ENCODE results near the gene TBC1D8.

TBC1D8 gene

DNA sequence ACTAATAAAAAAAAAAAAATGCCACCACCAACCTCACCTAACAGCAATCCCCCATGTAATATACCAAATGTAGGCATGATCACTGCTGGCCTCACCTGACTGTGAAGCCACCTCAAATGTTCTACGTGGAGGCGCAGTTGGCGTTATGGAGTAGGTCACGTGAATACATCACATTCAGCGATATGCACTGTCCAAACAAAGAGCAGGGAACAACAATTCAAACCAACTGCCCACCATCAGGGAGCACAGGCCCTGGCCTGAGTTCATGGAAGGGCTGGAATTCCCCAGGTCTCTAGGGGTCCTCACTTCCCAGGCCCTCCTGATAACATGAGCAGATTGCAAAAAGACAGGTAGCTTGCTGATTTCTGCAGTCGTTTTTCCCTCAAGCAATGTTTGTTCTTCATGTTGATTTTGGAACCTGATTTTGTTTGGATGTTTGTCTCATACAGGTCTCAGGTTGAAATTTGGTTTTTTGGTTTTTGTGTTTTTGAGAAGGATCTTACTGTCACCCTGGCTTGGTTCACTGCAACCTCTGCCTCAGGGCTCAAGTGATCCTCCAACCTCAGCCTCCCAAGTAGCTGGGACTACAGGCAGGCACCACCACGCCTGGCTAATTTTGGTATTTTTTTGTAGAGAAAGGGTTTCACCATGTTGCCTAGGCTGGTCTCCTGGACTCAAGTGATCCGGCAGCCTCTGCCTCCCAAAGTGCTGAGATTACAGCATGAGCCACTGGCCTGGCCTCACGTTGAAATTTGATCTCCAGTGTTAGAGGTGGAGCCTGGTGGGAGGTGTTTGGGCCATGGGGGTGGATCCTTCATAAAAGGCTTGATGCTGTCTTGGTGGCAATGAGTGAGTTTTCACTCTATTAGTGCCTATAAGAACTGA is 15.5 kb downstream of the TBC1D8 start:
- no peak for DNase-seq (ENCODE audit: low spot score)

DNA sequence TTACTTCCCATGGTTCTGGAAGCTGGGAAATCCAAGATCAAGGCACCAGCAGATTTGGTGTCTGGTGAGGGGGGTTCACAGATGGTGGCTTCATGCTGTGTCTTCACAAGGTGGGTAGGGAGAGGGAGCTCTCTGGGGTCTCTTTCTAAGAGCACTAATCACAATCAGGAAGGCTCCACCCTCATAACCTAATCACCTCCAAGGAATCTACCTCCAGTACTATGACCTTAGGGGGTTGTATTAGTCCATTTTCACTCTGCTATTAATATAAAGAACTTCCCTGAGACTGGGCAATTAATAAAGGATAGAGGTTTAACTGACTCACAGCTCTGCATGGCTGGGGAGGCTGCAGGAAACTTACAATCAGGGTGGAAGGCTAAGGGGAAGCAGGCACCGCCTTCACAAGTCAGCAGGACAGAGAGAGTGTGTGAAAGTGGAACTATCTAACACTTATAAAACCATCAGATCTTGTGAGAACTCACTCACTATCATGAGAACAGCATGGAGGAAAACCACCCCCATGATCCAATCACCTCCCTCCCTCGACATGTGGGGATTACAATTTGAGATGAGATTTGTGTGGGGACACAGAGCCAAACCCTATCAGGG is 17.6 kb downstream of the TBC1D8 start:
- no peak for DNase-seq (ENCODE audit: low spot score)

DNA sequence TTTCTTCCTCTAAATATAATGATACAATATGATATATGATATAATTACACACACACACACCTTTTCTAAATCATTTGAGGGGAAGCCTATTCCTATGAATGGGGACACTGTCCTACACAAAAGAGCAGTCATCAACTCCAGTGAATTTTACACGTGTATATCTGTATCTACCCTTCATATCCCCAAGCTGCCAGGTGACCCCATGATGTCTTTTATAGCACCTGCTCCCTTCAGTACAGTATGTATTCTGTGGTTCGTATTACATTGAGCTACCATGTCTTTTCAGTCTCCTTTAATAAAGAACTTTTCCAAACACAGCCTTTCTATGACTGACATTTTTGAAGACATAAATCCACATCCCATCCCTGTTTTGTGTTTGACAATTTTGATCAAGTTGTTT is 19.0 kb downstream of the TBC1D8 start:
- no peak for DNase-seq (ENCODE audit: low spot score)

DNA sequence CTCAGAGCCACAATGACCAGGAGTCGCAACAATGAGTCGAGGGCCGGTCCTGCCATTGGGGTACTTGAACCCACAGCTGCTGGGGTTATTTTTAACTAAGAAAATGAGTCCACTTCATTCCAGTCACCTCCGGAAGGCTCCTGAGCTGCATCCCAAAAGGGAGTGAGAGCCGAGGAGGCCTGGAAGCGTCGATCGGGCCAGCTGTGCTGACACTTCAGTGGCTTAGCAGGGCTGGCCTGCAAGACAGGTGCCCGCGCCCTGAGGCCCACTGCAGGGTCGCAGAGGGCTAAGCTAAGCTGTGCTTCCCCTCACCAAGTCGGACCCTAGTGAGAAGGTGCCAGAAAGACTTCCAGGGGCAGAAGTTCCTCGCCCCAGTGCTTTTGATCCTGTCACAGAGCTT is 21.1 kb downstream of the TBC1D8 start:
- DNase-seq (ENCODE audit: low spot score), result no peak

DNA sequence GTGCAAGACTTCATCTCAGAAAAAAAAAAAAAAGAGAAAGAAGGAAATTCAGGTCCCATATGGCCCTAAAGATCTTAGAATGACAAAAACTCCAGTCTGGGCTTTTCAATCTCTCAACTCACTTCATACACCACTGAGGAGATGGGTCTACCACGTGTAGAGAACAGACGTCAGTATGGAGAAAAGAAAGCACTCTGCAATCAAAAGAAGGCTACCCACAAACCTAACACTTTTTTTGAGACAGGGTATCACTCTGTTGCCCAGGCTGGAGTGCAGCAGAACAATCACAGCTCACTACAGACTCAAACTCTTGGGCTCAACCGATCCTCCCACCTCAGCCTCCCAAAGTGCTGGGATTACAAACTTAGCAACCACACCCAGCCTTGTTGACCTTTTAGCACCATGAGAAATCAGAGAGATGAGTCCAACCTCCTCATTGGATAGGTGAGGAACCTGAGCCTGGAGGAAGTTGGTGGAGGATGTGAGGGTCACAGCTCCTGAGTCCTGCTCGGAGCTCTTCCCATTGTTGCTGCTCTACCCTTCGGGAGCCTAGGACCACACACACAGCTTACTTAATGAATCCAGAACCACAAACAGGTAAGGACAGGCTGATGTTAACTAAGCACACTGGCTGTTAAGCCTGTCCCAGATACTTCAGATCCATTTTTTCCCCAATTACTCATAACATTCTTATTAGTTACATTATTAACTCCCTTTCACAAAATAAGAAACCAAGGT is 23.7 kb downstream of the TBC1D8 start:
- no peak for DNase-seq (ENCODE audit: low spot score)

DNA sequence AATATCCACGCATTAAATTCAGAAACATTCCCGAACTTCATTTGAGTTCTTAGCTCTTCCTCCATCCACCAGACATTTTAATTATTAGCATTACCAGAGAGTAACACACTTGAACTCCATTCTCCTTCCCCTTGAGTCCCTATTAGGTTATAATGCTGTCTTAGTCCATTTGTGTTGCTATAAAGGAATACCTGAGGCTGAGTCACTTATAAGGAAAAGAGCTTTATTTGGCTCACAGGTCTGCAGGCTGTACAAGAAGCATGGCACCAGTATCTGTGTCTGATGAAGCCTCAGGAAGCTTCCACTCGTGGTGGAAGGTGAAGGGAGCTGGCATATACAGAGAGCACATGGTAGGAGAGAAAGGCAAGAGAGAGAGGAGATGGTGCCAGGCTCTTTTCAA is 25.4 kb downstream of the TBC1D8 start:
- DNase-seq (ENCODE audit: low spot score), result no peak

DNA sequence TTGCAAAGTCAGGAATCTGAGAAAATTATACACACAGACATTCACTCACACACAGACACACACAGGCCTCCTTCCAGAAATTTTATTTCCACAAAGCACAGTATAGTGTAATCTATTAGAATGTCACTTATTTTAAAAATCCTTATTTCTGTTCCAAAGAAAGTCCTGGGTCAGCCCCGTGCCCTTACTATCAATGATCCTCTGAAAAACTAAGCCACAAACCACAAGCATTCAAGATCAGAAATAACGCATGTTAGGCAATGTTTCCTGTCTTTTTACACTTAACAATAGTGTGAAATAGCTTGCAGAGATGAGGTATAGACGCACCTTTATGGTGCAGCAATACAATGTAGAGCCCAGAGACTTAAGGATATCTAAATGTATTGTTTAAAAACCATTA is 25.8 kb downstream of the TBC1D8 start:
- no peak for DNase-seq (ENCODE audit: low spot score)

DNA sequence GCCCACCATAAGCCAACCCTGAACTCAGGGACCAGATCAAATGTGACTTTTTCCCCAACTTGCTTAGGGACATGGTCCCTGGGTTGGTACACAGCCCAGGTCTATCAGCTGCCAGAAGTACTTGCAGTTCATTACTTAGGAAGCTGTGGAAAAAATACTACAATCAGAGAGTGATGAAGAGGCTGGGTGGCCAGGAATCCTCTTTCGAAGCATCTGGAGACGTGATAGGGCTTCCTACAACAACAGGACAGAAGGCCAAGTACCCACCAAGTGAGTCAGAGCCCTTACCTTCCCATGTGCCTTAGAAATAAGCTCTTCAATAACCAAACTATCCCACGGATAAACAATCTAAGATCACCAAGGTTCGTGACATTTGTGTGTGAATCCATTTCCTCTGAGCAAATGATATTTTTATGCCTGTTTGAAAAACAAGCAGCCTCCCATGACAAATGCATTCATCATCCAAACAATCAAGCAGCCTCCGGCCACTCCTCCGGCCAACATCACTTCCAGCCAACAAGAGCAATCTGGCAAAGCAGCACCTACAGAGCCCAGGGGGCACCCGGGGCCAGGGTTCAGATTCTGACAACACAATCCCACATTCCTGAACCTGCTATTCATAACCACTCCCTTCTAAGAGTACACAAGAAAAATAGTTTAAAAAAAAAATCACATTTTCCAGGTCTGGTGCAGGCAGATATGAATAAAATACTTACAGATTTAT is 26.4 kb downstream of the TBC1D8 start:
- DNase-seq (ENCODE audit: low spot score), result no peak

DNA sequence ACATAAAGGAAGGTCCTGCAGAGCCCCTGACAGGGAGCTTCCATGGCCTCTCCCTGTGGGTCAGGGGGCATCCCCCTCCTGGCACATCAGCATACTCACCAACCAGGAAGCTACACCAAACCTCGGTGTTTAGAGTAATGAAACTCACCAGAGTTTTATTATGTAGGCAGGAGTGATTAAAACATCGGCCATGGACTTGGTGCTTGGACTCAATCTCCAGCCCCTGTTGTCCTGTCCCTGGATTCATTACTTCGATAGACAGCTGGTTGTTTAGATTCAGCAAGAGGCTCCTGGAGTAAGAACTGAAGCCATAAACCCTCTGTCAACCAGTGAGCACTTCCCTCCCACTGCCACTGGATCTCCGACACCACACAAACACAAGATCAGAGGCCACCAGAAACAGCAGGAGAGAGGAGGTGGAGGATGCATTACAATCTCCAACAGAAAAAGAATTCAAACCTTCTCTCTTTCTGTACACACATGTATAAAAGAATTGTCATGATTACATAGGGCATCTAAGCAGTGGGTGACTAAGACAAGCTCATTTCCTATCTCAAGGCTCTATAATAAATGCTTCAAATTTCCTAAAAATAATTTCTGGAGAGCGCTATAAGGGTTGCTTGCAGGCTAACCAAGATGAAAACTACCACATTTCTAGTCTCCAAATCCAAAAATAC is 27.2 kb downstream of the TBC1D8 start:
- no peak for DNase-seq (ENCODE audit: low spot score)

DNA sequence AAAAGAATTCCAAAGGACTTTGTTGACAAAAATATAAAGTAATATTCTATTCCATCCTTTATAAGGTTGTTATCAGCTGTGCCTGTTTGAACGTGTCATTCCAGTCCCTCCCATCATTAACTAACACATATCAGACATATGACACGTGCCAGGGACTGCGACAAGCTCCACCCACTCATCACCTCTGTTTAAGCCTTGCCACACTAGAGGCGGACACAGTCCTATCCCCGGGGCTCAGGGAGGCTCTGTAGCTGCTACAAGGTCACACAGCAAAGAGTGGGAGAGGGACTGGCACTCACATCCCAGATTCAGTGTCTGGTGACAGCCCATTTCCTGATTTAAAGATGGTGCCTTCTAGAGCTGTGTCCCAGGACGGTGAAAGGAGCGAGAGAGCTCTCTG is 30.0 kb downstream of the TBC1D8 start:
- DNase-seq (ENCODE audit: low spot score), result no peak

DNA sequence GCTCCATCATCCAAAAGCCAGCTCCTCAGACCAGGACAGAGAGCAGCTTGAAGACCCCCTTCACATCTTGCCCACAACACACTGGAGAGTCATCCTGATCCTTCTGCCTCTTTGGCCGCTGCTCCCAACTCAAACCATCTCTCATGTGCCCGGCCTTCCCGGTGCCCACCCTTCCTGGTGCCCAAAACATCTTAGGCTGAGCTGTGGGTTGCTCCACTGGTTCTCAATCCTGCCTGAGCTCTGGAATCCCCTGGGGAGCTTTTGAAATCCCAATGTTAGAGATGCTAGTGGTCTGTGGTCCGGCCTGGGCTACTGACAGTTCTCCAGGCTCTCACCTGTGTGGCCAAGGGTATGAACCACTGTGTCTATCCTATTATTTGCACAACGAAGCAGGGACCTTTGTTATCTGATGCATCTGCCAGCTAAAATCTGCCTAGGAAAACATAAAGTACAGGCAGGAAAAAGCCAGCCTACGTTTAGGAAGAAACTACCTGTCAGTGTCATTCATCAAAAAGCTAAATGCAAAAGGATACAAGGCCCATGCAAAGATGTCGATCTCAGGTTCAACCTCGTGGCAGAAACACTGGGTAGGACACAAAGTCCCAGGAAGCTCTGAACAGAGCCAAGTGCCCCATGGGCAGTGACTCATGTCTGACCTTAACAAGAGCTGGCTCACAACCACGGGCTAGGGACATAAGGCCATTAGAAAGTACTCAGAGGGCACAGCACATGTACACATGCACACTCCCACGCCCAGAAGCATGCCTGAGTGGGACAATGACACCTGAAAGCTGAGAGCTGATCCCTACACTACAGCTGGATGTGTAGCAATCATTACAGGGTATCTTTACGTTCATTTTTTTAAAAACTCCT is 30.8 kb downstream of the TBC1D8 start:
- DNase-seq (ENCODE audit: low spot score), result no peak

DNA sequence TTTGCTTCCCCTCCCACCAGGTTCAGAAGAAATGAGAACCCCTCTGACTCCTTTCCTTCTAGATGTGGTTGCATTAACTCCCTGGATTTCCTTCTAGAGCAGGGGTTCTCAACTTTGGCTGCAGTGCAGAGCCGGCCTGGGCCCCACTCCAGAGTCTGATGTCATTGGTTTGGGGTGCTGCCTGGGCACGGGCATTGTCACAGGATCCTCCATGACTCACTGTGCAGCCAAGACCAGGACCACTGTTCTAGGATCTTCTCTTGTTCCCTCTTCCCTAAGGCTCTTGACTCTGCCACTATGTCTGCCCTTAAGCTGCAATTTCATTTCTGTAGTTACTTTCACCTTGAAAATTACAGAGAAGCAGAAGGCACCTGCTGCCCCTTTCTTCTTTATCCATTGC is 31.8 kb downstream of the TBC1D8 start:
- DNase-seq (ENCODE audit: low spot score), result no peak

DNA sequence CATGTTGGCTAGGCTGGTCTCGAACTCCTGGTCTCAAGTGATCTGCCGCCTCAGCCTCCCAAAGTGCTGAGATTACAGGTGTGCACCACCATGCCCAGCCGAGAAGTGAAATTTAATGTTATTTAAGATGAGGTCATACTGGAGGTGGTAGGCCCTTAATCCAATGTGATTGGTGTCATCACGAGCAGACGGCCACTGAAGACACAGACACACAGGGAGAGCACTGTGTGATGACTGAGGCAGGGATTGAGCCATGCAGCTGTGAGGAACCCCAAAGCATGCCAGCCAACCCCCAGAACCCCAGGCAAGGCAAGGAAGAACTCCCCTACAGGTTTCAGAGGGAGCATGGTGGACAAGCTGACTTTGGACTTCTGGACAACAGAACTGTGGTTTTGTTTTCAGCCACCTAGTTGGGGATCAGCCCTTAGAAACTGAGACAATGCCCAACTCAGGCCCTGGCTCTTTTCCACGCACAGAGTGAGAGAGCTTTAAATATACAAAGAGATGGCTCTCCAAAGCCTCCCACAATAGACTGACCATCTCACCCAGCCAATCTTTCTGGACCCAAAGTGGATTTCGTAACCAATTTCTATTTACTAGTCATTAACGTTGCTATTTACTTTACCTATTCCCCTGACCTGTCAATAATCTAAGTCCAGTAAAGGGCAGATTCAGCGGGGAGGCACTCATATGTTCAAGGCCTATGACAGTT is 34.2 kb downstream of the TBC1D8 start:
- DNase-seq (ENCODE audit: low spot score), result no peak

DNA sequence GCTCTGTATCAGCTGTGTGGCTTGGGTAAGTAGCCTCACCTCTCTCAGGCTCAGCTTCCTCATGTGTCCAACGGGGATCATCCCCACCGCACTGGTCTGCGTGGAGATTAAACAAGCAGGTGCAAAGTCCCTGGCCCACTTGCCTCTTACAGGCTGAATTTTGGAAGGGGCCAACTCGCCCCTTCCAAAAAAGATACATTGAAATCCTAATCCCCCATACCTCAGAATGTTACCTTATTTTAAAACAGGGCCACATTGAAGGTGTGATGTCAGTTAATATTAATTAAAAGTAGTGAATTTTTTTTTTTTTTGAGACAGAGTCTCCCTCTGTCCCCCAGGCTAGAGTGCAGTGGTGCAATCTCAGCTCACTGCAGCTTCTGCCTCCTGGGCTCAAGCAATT is 34.8 kb downstream of the TBC1D8 start:
- DNase-seq (ENCODE audit: low spot score), result no peak

DNA sequence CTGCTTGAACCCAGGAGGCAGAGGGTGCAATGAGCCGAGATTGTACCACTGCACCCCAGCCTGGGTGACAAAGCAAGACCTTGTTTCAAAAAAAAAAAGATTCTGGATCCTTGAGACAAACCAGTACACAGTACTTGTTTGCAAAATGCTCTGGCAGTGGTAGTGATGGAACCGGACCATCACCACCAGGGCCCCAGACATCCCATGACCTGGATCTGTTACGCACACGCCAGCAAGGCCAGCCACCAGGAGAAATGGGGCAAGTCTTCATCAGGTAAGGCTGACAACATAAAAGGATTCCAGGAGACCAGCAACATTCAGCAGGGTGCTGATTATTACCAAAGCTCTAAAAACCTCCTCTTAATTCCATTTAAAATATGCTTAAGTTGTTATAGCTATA is 35.5 kb downstream of the TBC1D8 start:
- DNase-seq (ENCODE audit: low spot score), result no peak

DNA sequence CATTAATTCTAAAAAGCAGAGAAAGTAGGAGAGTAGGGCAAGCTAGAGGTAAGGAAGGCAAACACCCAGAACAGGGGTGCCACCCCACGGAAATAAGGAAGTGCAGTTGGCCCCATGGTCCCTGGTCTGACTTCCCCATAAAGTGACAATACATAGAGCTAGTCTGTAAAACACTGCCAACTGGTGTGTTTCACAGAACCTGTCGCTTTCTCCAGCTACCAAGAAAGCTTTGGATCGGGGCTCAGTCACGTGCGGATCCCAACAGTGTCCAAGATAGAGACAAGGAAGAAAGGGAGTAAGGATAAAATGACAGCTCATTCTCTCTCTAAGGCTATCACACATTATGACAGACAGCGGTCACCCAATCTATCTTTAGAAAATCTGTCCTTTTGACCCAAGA is 36.4 kb downstream of the TBC1D8 start:
- DNase-seq (ENCODE audit: low spot score), result no peak

DNA sequence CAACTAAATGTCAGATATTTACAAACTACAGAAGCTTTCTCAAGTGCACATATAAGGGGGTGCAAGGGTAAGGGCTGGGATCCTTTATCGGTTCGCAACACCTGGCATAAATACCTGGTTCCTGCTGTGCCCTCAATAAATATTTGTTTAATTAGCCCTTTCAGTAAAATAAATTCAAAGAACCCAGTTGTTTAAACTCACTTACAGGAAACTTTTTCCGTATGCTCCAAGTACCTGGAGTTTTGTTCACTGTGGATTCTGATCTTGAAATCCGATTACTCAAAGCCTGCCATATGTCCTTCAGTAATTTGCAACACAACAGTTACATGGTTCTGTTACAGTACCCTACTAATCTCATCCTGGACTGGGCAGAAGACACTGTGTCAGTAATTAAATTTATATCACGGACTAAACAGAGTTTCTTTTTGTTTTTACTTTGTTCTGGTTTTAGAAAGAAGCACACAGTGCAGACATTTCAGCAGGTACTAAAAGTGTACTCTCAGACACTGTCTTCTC is 36.9 kb downstream of the TBC1D8 start:
- no peak for DNase-seq (ENCODE audit: low spot score)

DNA sequence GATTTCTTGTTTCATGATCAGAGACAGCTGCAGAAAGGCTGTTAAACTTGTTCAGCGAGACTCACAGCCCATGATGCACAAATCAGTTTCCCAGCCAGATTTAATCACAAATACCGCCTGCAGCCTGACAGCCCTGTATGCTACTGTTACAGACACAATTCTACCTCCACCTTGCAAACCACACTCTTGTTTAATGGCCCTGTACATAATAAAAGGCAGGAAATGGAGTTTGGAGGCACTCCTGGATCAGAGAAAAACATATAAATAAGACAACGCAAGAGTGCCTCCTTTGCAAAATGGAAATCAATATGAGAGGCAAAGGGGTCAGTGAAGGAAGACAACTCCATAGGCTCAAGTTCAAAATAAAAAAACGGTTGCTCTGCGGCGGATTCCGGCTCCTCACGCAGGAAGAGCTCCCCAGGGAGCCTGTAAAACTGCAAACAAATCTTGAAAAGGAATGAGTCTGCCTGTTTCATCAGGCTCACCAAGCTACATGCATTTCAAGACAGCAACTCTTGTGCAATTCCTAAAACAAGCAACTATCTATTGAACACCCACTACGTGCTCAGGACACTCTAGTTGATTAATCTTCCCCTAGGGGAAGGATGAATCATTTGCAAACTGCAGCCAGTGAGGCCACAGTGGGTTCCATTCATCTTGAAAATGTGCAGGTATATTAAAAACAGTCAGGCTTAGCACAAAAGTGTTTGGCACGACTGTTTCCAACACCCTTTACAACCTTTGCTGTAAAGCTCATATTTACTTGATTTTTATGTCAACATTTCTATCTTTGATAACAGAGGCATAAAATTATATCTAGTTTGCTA is 37.5 kb downstream of the TBC1D8 start:
- DNase-seq (ENCODE audit: low spot score), result no peak

DNA sequence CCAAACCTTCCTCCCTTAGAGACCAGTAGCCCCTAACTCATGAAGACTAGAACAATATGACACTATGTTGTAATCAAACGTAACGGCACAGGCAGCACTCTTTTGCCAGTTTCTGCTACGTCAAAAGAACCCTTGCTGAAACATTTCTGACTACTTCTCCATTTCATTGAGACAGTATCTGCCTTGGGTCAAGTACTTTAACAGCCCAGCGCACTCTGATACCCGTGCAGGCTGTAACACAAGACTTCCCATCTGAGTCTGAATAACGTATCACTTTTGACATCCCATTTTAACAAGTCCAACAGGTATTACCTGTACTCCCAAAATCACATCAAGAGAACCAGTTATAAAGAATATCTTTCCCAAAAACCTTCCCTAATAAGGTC is 38.4 kb downstream of the TBC1D8 start:
- no peak for DNase-seq (ENCODE audit: low spot score)
